ENCODE measurements around the gene TMEM89. TPM values are rescaled to one million over a fixed set of nuclear protein-coding genes. Genes with fewer than 3 reads are reported as not detected.

Gene TMEM89
- polyA plus RNA-seq, 1 donor (not counting 4 experiments of a cell fraction or from before 2014, with no cell fraction given) = not detected

GRCh38 chr3:48588230-48588629 is 33.3 kb downstream of the TMEM89 start:
- H3K4me3 ChIP-seq (ENCODE audit: control insufficient read depth in 2 of 3, extremely low read depth in 1 of 3, insufficient read depth in 2 of 3, low read depth in 1 of 3, low read length in 3 of 3) = no peak overlapping the region
- FAIRE-seq (no peak), DNase-seq (ENCODE audit: low read depth, low spot score) (no peak)
- no peak overlapping the region for H3K9ac ChIP-seq (ENCODE audit: control insufficient read depth, extremely low read depth, insufficient read depth, low read length)
- no peaks in the 10 kb centered on the region for H3K9me3 ChIP-seq (ENCODE audit: control insufficient read depth, low read depth, low read length)
- dilution Hi-C loops (cut with MboI; ENCODE audit: extremely low pct_ligation_motif_present, low sequenced_read_pairs) = no loop called here
- H3K27ac ChIP-seq (ENCODE audit: control insufficient read depth, insufficient read depth, low read length) = no peak overlapping the region
- H3K36me3 ChIP-seq (ENCODE audit: control insufficient read depth in 2 of 2, extremely low read depth in 1 of 2, insufficient read depth in 2 of 2, low read length in 2 of 2) = peaks cover 78 to 92% of the 10 kb centered on the region in 2 experiments
- TF ChIP-seq EZH2 (IDR thresholded peaks at IDR 0.05; ENCODE audit: low read length) (no peak), CTCF (optimal IDR thresholded peaks at IDR 0.05 in 1 of 3, IDR thresholded peaks at IDR 0.05 in 1 of 3, conservative IDR thresholded peaks at IDR 0.05 in 1 of 3; ENCODE audit: extremely low read depth in 1 of 3, insufficient read depth in 2 of 3, low read length in 3 of 3) (no peak)
- peaks cover 37% of the 10 kb centered on the region for H4K20me1 ChIP-seq (ENCODE audit: control insufficient read depth, extremely low read depth, insufficient read depth, low read length)
- H3K4me2 ChIP-seq (ENCODE audit: control insufficient read depth, extremely low read depth, insufficient read depth, low read depth, low read length) = no peak overlapping the region
- H3K79me2 ChIP-seq (ENCODE audit: control insufficient read depth, insufficient read depth, low read length) = peaks cover 87% of the 10 kb centered on the region
- H3K9me1 ChIP-seq (ENCODE audit: control insufficient read depth, extremely low read depth, insufficient read depth, low read length) = peaks cover 2% of the 10 kb centered on the region
- H3K27me3 ChIP-seq (ENCODE audit: control insufficient read depth, extremely low read depth, insufficient read depth, low read length) = no peaks in the 10 kb centered on the region
- H2AFZ ChIP-seq (ENCODE audit: control insufficient read depth, low read length) = no peak overlapping the region
- H3K4me1 ChIP-seq (ENCODE audit: control insufficient read depth, extremely low read depth, insufficient read depth, low read length) = peaks cover 20% of the 10 kb centered on the region

GRCh38 chr3:48587686-48588085 is 33.9 kb downstream of the TMEM89 start:
- peaks cover 34% of the 10 kb centered on the region for H4K20me1 ChIP-seq (ENCODE audit: control insufficient read depth, extremely low read depth, insufficient read depth, low read length)
- FAIRE-seq (no peak), DNase-seq (ENCODE audit: low read depth, low spot score) (no peak)
- H3K4me2 ChIP-seq (ENCODE audit: control insufficient read depth, extremely low read depth, insufficient read depth, low read depth, low read length) = no peak overlapping the region
- no peak overlapping the region for H3K9ac ChIP-seq (ENCODE audit: control insufficient read depth, extremely low read depth, insufficient read depth, low read length)
- no peak overlapping the region for H3K4me3 ChIP-seq (ENCODE audit: control insufficient read depth in 2 of 3, extremely low read depth in 1 of 3, insufficient read depth in 2 of 3, low read depth in 1 of 3, low read length in 3 of 3)
- H3K27ac ChIP-seq (ENCODE audit: control insufficient read depth, insufficient read depth, low read length) = no peak overlapping the region
- H3K9me1 ChIP-seq (ENCODE audit: control insufficient read depth, extremely low read depth, insufficient read depth, low read length) = peaks cover 2% of the 10 kb centered on the region
- peaks cover 80 to 93% of the 10 kb centered on the region in 2 experiments for H3K36me3 ChIP-seq (ENCODE audit: control insufficient read depth in 2 of 2, extremely low read depth in 1 of 2, insufficient read depth in 2 of 2, low read length in 2 of 2)
- H3K27me3 ChIP-seq (ENCODE audit: control insufficient read depth, extremely low read depth, insufficient read depth, low read length) = no peaks in the 10 kb centered on the region
- dilution Hi-C loops (cut with MboI; ENCODE audit: extremely low pct_ligation_motif_present, low sequenced_read_pairs) = no loop called here
- peaks cover 85% of the 10 kb centered on the region for H3K79me2 ChIP-seq (ENCODE audit: control insufficient read depth, insufficient read depth, low read length)
- H3K9me3 ChIP-seq (ENCODE audit: control insufficient read depth, low read depth, low read length) = no peaks in the 10 kb centered on the region
- no peak overlapping the region for H2AFZ ChIP-seq (ENCODE audit: control insufficient read depth, low read length)
- TF ChIP-seq CTCF (optimal IDR thresholded peaks at IDR 0.05 in 1 of 3, IDR thresholded peaks at IDR 0.05 in 1 of 3, conservative IDR thresholded peaks at IDR 0.05 in 1 of 3; ENCODE audit: extremely low read depth in 1 of 3, insufficient read depth in 2 of 3, low read length in 3 of 3) (no peak), EZH2 (IDR thresholded peaks at IDR 0.05; ENCODE audit: low read length) (no peak)
- H3K4me1 ChIP-seq (ENCODE audit: control insufficient read depth, extremely low read depth, insufficient read depth, low read length) = peaks cover 14% of the 10 kb centered on the region
